COLO668 (cell line): ENCODE results near the gene BCAS1.

Source experiments
- DNase-seq: peaks from one replicate; lab custom pipeline; 2025; ENCODE audit not compliant: unreplicated experiment; lab: John Stamatoyannopoulos, UW

The BCAS1 gene

GRCh38 chr20:53896041-53896440, 174.4 kb downstream of the BCAS1 start:
- DNase-seq = no peak

GRCh38 chr20:53895385-53895755, 175.0 kb downstream of the BCAS1 start:
- DNase-seq = no peak

GRCh38 chr20:53894707-53895384, 175.5 kb downstream of the BCAS1 start:
- no peak for DNase-seq
